HK-2 (cell line): ENCODE measurements around the gene CCDC93.
"Not testable (repeated sequence)": the region's sequence is repeated elsewhere in the genome, so short reads cannot be mapped to it uniquely, and the experiment has no call there.

Experiments
- DNase-seq: peaks from one replicate; pipeline ENCODE4 v3.0.0-alpha.2; 2018; ENCODE audit not compliant: unreplicated experiment

CCDC93 gene

DNA sequence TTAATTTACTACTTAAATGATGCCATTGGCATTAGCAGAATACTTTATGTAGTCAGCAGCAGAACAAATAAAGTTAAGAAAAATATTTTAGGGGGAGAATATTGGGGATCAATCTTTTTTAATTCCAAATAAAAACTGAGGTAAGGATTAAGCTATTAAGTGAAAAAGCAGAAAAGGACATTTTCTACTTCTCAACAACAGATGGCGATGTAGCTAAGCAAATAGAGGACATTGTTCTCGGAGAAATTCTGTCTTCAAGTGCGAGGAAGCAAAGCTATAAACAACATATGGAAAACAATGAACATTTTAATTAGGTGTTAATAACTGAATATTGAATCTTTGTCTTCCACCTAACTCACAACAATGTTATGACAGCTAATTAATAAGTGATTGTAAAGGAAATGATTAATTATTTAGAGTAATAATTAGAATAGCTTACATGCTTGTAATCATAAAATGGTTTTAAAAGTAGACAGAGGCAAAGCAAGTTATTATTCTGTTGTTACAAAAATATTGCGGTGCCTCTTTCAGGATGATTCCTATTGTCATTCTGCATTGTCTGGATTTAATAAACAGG is 32.9 kb upstream of the CCDC93 start:
- DNase-seq: no peak

DNA sequence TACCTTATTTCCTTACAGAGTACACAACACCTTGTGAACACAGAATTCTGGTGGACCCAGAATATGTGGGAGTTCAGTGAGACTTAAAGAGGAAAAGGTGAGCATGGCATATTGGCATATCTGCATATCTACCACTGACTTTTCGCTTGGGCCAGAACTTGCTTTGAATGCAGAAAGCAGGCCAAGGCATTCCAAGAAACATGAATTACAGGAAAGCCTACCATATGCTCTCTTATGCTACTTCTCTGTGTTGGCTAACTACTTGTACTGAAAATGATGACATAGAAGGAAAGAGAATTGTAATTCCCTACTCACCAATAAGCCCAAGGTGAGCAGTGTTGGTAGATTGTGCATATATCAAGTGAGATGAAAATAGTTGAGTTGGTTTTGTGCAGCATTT is 31.4 kb upstream of the CCDC93 start:
- no peak for DNase-seq

DNA sequence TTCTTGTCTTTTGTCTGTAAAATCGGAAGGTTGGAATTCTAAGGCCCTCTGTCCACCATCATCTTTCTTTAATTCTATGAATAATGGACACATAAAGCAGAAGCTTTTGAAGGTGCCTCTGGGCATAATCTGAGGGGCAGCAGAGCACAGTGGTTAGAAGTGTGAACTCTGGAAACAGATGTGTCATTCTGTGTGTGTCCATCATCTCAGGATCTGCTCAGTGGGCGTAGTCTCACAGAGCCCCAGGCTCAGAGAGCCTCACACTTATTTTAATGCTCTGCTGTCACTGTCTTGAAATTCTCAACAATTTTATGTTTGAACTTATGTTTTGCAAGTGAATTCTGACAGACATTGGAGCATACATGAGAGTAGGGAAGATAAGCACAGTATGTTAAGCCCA is 31.0 kb upstream of the CCDC93 start:
- DNase-seq: no peak

DNA sequence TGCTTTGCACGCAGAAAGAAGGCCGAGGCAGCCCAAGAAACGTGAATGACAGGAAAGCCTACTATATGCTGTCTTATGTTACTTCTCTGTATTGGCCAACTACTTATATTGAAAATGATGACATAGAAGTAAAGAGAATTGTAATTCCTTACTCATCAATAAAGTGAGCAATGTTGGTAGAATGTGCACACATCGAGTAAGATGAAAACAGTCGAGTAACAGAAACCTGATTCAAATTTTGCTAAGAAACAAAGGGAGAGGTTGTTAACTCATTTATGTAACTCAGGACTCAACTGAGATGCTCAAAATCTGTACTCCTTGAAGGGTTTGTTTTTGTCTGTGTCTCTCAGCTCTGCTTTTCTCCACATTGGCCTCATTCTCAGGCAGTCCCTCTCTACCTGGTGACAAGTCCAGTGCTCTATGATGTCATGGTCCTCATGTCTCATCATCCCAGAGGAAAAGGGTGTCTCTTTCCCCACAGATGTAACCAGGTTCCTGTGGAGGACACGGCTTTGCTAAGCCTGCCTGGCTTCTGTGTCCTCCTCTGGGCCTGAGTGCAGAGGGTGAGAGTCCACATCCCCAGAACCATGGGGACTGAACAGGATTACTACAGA is 30.3 kb upstream of the CCDC93 start:
- DNase-seq: no peak

DNA sequence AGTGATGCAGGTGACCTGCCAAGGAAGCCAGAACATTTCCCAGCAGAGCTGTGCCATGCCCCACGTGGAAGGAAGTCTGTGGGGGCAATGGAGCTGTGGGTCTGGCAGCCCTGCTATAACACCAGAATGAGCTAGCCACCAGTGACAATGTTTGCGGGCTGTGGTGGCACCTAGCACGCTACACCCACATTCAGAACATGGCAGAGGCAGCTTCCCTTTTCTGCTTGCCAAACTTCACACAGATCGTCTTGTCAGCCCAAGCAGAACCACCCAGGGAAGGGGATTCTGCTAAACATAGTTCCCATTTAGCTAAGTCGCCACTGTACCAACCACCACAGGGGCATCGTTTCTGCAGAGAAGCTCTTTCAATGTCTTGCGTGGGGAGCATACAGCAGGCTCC is 27.0 kb upstream of the CCDC93 start:
- DNase-seq: no peak

DNA sequence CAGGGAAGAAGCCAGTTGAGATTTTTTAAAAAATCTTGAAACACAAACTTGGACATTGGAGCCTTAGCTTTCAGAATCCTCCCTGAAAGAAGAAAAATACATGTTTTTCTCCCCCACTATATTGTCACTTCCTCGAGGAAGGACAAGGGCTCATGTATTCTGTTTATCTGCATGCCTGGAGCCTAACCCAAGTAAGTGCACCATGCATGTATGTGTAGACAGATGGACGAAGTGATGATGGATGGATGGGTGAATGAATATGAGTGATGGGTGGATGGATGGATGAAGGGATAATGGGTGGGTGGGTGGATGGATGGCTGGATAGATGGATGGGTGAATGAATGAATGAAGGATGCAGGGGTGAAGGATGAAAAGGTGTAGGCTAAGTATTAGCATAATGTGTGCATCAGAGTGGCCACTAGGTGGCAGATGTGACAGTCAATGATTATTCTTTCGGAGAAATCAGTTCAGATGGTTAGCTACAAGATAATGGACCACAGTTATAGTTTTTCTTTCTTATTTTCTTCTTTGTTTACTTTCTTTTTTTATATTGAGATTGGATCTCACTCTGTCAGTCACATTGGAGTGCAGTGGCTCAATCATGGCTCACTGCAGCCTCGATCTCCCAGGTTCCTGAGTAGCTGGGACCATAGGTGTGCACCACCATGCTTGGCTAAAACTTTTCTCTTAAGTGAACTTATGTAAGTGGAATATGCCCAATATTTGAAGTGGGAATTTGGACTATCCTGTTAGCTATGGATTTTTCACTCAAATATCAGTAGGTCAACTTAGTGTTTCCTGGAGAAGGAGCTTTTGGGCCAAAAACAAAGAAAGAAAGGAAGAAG is 18.5 kb upstream of the CCDC93 start:
- DNase-seq: peak; percentile 11

DNA sequence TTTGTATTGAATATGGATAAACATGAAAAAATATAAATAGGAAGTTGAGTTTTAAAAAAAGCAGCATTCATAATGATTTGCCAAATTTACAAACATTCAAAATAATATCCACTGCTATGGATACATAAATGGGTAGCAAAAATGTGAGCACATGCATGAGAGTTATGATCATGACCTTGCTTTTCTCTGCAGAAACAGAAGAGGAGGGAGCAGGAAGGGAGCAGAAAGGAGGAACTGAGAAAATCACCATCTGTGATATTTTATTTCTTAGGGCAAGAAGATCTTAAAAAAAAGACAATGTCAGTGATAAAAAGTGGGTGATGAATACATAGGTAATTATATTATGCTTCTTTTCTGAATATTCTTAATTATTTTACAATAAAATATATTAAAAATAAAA is 17.7 kb upstream of the CCDC93 start:
- DNase-seq: no peak

DNA sequence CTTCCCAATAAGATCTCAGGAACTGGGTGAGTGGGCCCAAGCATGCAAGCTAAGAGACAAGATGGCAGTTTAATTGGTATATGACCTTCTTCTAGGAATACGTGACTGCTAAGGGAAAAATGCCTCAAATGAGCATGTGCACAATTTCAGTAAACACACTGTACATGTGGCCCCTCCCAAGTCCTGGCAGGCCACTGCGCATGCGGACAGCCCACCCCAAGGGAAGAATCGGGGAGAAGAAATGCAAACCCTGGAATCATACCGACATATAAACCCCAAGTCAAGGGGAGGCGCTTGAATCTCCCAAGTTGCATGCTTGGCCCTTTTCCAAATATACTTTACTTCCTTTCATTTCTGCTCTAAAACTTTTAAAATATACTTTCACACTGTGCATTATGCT is 15.2 kb upstream of the CCDC93 start:
- DNase-seq: no peak

DNA sequence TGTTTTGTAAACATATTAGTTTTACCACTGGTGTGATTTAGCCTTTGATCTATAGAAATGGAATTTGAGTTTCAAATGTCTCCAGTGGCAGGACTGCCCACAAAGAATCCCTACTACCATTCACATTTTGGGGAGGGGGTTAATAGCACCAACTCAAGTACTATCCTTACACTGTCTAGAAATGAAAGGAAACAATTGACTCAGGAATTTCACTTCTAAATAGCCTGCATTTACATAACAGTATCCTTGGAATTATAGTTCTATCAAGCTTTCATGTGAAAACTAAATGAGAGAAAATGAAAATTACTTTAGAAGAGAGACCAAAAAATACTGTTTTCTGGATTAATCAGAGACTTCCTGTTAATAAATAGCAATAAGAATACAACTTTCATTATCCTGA is 7.5 kb upstream of the CCDC93 start:
- no peak for DNase-seq

DNA sequence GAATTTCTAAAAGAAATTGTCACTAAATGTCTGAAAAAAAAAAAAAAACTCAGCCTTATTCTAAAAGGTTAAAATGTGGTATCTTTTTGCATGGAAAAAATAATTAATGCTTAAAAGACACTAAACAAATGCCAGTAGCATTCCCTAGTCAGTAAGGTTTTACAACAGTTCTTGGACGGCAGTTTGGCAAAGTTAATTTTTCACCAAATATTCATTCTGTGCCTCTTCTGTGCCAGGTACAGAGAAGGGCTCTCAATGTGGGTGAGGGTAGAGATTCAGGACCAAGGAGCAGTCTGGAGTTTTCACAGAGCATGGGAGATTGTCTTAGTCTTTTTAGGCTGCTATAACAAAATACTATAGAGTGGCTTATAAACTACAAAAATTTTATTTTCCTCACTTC is 6.0 kb upstream of the CCDC93 start:
- no peak for DNase-seq

DNA sequence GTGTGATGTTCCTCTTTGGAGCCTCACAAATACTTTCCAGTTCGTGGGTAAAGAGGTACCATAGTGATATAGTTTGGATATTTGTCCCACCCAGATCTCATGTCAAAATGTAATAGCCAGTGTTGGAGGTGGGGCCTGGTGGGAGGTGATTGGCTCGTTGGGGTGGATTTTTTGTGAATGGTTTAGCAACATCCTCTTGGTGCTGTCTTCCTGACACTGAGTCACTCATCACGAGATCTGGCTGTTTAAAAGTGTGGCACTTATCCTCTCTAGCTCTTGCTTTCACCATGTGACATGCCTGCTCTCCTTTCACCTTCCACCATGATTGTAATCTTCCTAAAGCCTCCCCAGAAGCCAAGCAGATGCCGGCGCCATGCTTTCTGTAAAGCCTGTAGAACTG is 3.0 kb upstream of the CCDC93 start:
- no peak for DNase-seq

DNA sequence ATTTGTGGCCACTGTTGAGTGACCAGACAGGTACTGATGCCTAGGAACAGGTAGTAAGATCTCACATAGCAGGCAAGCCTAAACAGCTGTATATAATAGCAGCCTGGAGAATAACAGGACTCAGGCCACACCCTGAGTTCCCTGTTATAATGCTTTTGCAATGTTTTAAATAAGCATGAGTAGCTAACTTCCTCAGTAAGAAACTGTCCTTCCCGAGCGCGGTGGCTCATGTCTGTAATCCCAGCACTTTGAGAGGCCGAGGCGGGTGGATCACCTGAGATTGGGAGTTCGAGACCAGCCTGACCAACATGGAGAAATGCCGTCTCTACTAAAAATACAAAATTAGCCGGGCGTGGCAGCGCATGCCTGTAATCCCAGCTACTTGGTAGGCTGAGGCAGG is 1.9 kb upstream of the CCDC93 start:
- DNase-seq: not testable (repeated sequence)

DNA sequence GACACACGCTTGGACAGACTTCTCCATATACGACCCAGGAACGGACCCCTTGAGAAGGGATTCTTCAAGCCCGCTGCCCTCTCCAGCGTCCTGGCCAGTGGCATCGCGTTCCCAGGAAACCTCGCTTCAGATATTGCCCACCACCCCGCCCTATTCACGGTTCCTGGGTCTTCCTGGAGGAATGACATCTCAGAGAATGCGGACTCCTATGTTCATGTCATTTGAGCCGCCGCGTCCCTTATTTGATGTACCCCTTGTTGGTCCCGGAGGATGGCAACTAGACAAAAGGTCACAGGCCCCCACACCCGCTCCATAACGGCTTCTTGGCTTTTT is 588 bp upstream of the CCDC93 start:
- DNase-seq: no peak

DNA sequence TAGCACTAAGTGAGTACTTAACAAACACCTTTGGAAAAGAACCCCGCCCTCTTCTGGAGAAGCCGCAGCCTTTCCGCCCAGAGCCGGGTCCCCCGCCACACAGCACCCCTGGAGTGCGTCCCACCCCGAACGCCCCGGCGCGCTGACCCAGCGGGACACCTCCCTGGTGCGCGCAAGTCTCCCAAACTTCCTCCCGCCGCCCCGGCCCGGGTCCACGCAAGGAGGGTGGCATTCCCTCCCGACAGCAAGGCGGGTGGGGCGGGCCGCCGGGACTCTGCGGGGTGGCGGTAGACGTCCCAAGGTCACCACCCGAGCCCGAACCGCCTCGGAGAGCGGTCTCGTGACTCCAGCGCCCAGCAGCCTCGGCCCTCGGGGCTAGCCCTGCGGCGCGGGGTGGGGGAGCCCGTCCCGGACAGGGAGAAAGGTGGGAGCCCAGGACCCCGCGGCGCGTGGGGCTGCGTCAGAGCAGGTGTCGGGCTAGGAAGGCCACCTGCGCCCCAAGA is 598 bp downstream of the CCDC93 start:
- peak; percentile 50 for DNase-seq

DNA sequence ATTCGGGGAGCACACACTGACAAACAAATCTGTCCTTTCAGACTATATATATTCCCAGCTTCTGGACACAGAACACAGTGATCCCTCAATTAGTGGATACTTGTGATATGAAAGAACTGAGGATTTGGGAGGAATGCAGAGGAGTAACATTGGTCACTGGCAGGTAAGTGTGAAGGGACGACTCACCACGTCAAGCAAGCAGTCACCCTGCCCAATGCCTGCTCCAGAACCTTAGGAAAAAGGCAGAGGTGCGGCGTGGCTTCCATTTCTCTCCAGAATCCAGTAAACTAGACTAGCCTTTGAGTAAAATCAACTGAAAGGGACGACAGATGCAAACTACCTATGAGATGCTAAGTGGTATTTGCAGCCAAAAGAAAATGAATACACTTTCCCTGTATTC is 1.1 kb downstream of the CCDC93 start:
- DNase-seq: peak; percentile 7

DNA sequence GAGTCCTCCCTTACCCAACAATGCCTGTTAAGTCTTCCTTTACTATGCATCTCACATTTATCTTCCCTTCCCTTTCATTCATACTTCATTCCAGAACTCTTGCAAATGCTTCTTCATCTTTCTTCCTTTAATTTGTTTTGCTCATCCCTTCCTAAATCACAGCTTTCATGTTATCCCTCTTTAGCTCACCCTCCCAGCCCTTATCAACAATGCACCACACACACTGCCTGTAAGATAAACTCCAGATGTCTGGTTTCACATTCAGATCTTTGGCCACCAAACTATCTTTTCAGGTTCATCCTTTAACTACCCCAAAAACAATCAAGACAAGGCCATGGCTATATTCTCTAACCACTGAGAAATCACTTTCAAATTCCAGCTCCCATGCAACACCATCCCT is 3.4 kb downstream of the CCDC93 start:
- no peak for DNase-seq

DNA sequence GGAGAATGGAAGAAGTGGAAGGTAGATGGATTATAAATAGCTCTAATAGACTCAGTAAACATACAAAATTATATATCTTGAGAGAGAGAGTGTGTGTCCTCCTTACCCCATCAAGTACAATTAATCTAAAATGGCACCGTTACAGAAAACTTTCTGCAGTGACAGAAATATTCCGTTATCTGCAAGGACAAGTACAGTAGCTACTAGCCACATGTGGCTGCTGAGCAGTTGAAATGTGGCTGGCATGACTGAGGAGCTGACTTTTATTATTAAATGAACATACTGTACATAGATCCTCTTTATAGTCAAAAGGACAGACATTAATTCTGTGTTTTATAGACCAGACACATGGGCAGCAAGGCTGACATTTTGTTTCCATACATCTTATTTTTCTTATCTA is 7.0 kb downstream of the CCDC93 start:
- DNase-seq: no peak

DNA sequence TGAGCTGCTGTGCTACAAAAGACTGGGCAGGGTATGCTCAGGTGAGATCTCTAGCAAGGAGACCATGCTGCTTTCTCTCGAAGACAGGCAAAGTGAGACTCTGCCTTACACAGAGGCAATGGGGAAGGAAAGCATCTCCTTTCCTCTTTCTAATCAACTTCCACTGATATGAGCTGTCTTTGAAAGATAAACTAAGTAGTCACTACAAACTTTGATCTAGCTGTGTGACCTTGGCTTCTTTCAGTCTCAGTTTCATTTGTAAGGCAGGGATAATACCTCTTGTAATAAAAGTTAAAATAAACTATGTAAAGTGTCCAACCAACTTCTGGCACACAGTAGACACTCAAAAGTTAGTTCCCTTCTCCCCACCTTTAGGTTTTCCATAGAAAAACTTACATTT is 7.5 kb downstream of the CCDC93 start:
- DNase-seq: no peak

DNA sequence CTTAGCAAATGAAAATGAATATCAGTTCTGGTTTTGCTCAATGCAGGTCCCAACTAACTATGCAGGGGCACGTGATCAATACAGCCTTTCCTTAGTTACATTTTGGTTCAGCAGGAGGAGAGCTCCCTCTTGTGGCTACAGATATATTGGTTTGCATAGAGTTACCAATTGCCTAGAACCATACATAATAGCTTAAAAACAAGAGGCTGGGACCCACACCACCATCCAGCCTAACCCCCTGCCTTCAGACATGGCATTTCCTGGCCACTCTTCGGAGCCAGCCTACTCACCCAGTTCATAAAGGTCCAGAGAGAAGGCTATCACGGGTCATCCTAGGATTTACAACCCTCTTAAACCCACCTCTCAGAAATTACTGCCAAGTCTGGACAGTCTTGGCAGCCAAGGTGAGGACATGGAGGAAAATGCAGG is 10.5 kb downstream of the CCDC93 start:
- DNase-seq: peak; percentile 44

DNA sequence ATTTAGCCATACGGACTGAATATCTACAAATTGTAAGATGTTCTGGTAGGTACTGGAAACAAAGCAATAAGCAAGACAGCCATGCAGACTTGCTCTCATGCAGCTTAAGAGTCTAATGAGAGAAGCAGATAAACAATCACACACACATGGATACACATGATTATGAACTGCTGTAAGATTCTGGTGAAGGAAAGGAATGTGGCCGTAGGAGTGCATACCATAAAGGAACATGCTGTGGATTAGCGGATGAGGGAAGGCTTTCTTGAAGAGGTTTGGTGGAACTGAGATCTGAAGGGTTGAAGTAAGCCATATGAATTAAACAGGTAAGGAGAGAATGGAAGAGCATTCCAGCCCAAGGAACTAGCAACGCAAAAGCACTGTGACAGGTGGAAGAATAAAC is 13.8 kb downstream of the CCDC93 start:
- no peak for DNase-seq

DNA sequence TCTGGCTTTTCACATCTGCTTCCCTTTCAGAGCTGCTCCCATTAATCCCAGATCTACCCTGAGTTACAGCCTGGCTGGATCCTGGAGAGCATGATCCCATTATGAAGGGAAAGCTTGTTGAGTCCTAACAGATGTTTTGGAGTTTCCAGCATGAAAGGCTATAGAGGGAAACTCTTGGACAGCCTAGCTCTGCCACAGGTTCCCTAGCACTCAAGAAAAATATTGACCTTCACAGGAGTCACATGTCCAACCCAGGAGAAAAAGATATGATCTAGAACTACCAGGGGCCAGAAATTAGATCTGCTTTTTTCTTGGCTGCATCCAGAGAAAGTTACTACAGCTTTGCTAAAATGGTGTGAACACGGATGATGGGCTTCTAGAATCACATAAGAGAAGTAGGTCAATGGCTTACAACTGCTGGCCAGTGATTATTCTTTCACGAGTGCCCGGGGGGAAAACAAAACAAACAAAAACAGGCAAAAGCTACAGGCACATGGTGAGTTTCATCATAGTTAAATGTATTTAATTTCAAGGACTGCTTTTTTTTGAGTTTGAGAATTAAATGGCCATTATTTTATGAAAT is 15.9 kb downstream of the CCDC93 start:
- DNase-seq: no peak

DNA sequence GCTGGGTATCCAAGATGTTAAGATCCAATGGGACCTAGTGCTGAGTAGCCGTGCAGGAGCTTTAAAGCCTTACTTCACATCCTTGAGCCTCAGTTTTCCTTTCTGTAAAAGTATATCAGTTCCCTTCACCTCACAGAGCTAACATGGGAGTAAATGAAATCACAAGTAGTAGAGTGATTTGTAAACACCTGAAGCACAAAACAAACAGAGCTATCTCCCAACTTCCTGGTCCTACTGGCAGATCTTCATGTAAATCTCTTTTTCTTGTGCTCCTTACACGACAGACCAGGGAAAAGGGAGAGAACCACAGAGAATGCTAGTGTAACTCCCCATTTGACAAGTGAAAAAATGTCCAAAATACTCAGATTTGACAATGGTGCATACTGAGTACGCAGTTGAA is 17.3 kb downstream of the CCDC93 start:
- DNase-seq: no peak

DNA sequence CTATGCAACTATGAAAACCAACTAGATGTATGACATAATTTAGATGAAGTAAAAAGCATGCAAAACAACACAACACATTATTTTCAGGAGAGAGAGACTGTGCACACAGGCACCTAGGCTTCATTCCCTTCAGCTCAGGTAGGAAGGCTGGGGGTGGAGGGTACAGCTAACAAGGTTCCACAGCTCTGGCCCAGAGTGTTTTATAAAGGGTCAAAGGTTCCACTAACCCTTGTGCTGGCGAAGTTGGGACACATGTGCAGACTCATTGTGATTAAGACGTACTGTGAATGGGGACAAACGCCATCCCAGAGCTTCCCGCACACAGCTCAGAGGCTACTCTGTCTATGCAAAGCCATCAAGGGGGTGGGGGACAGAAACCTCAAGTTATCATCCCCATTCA is 19.1 kb downstream of the CCDC93 start:
- DNase-seq: no peak
